Ovary (tissue), 3 donors: Measurements from ENCODE around the gene HLA-DPB1.

Experiments used
- CTCF ChIP-seq, 3 donors: fragments of 450-650 bp in 2 of 3; fragments of 200-600 bp in 1 of 3; IDR thresholded peaks; one replicate each; pipeline versions ENCODE4 v1.5.1 to v1.8.0; 2016 to 2022; ENCODE audit warnings: antibody characterized with exemption in 3 of 3, mild to moderate bottlenecking in 1 of 3
- POLR2A ChIP-seq: fragments of 450-650 bp; IDR thresholded peaks from one replicate; pipeline ENCODE4 v1.6.1; 2017; ENCODE audit warnings: antibody characterized with exemption, mild to moderate bottlenecking, moderate library complexity
- donor health status: DM: no; HTN: no; CAD: no.

GRCh38 chr6:33049323-33050013 lies 26.3 kb upstream of the HLA-DPB1 start:
- TF ChIP-seq CTCF (IDR thresholded peaks at IDR 0.05) (no peak), POLR2A (no peak)
